Mucosa of descending colon (tissue), 3 donors: Measurements from ENCODE around the gene TOX2. TPM values are rescaled to one million over a fixed set of nuclear protein-coding genes. Genes with fewer than 3 reads are reported as not detected.
A peak's percentile ranks its signal among the peaks of the same experiment; 100 is the strongest.

Experiments used
- ATAC-seq: fragments of 200-7000 bp; cut with Tn5 transposase; one replicate; pipeline ENCODE4 v1.9.1; 2020; ENCODE audit warnings: mild to moderate bottlenecking, moderate library complexity
- DNase-seq, 3 donors: peaks; one replicate each; pipeline ENCODE4 v3.0.0-alpha.2; 2020
- H3K36me3 ChIP-seq: fragments of 200-600 bp; one replicate; pipeline ENCODE4 v1.8.0; 2021; ENCODE audit warnings: low read depth, mild to moderate bottlenecking
- H3K4me1 ChIP-seq: fragments of 200-600 bp; one replicate; pipeline ENCODE4 v1.8.0; 2021; ENCODE audit warnings: low read depth, mild to moderate bottlenecking
- H3K4me3 ChIP-seq: fragments of 200-600 bp; one replicate; pipeline ENCODE4 v1.8.0; 2021; ENCODE audit warnings: mild to moderate bottlenecking
- H3K9me3 ChIP-seq: fragments of 200-600 bp; one replicate; pipeline ENCODE4 v1.8.0; 2021; ENCODE audit warnings: mild to moderate bottlenecking
- intact Hi-C, 2 donors: fragments of 100-400 bp; cut with DNase I in 1 of 2; cut with micrococcal nuclease in 1 of 2; formaldehyde crosslinking; loops; one replicate each; pipeline versions ENCODE4 v1.11.0 to v1.11.1; 2022; cut with DNase I, micrococcal nuclease
- total RNA-seq, 3 donors: library from RNA; stranded (reverse); fragmentation: NEBNext Ultra II Directional in 2 of 3; extraction: Animal tissue kit (Norgen Biotek cat#: 25700) in 2 of 3; gene quantifications; one replicate each; pipeline versions ENCODE4 v1.2.1 to v1.2.4, GENCODE V29; 2021 to 2023
- TF ChIP-seq, protein P1 (sequence below): fragments of 200-600 bp; IDR thresholded peaks from one replicate; pipeline ENCODE4 v1.8.0; 2022; ENCODE audit warnings: antibody characterized with exemption, mild to moderate bottlenecking
- donor health status: DM: no; HTN: no; CAD: no; lungs with moderate emphysema.
- donor health status: DM: no; HTN: no; CAD: no.
- donor health status: DM: no; HTN: yes; CAD: no.

The TOX2 gene
- total RNA-seq, 3 donors from 2014 or later: 2.9 to 6.1 (median 5.5) TPM

DNA sequence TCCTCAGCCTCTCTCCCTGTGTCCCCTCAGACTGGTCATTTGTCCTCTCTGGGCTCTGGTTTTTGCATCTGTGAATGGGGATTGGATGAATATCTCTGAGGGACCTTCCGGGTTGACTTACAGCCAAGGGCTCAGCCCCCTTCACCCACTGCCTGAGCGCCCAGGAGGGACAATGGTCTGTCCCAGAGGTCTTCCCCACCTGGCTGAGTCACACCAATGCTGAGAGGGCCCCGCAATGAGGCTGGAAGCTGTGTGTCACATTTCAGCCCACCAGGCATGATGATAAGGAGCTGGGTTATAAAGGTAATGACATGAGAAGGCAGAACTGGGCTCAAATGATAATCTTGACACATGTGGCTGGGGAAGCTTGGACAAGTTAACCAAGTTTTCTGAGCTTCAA lies 70.5 kb downstream of the TOX2 start:
- ATAC-seq: peak; percentile 20
- TF ChIP-seq, protein P1, sequence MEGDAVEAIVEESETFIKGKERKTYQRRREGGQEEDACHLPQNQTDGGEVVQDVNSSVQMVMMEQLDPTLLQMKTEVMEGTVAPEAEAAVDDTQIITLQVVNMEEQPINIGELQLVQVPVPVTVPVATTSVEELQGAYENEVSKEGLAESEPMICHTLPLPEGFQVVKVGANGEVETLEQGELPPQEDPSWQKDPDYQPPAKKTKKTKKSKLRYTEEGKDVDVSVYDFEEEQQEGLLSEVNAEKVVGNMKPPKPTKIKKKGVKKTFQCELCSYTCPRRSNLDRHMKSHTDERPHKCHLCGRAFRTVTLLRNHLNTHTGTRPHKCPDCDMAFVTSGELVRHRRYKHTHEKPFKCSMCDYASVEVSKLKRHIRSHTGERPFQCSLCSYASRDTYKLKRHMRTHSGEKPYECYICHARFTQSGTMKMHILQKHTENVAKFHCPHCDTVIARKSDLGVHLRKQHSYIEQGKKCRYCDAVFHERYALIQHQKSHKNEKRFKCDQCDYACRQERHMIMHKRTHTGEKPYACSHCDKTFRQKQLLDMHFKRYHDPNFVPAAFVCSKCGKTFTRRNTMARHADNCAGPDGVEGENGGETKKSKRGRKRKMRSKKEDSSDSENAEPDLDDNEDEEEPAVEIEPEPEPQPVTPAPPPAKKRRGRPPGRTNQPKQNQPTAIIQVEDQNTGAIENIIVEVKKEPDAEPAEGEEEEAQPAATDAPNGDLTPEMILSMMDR: no peak

DNA sequence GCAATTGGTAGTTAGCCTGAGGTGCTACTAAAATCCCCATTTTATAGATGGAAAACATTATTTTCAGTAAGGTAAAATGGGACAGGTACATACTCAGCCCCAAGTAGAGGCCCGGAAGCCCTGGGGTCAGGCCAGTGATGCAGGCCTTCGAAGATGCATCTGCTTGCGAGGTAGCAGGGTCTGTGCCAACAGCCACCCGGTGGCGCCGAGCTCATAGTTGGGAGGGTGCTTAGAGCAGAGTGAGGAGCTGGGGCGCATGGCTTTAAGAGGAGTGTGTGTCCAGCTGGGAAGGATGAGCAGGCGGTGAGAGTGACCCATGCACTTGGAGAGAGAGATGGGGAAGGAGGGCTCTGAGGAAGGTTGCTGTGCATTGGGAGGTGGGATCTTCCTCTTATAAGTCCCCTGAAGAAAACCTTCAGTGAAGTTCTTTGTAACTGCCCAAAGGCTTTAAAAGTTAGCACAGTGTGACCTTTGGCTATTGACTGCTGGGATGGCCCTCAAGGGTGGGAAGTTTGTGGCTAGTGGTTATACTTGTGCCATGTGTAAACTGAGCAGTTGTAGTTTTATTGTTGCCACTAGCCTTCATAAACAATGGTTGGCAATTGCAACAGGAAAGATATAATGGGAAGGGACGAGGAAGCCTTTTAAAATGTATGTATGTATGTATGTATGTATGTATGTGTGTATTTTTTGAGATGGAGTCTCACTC lies 71.1 kb downstream of the TOX2 start:
- ATAC-seq (peak; percentile 73), DNase-seq (peak in 2 of 3 donors; percentile 52 to 58)
- Histone ChIP-seq H3K9me3 (no peaks in the 10 kb centered on the region), H3K4me1 (peaks cover 34% of the 10 kb centered on the region), H3K4me3 (no peak overlapping the region), H3K36me3 (no peaks in the 10 kb centered on the region)
- TF ChIP-seq, protein P1: no peak
- intact Hi-C loops: no loop called here

More for the DNA sequence above, 70.5 kb downstream of the TOX2 start:
- DNase-seq: peak in 1 of 3 donors; percentile 48
- no peaks in the 10 kb centered on the region for H3K36me3 ChIP-seq
- no peaks in the 10 kb centered on the region for H3K9me3 ChIP-seq
- H3K4me1 ChIP-seq: peaks cover 34% of the 10 kb centered on the region
- H3K4me3 ChIP-seq: no peak overlapping the region
- intact Hi-C loops: no loop called here

DNA sequence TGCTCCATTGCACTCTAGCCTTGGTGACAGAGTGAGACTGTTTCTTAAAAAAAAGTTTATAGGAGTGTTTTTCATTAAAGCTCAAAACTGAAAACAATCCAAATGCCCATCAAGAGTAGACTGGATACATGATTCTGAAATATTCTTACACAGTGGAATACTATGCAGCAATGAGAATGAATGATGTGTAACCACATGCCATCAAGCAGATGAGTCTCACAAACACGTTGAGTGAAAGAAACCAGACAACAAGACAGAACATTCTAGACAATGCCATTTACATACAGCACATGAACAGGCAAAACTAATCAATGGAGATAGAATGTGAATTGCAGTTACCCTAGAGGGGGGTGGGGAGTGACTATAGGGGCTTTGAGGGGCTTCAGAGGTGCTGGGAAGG lies 72.4 kb downstream of the TOX2 start:
- ATAC-seq (no peak), DNase-seq (no peak)
- H3K4me1 ChIP-seq: peaks cover 34% of the 10 kb centered on the region
- TF ChIP-seq, protein P1: no peak
- H3K36me3 ChIP-seq: no peaks in the 10 kb centered on the region
- intact Hi-C loops: no loop called here
- H3K4me3 ChIP-seq: no peak overlapping the region
- H3K9me3 ChIP-seq: no peaks in the 10 kb centered on the region

DNA sequence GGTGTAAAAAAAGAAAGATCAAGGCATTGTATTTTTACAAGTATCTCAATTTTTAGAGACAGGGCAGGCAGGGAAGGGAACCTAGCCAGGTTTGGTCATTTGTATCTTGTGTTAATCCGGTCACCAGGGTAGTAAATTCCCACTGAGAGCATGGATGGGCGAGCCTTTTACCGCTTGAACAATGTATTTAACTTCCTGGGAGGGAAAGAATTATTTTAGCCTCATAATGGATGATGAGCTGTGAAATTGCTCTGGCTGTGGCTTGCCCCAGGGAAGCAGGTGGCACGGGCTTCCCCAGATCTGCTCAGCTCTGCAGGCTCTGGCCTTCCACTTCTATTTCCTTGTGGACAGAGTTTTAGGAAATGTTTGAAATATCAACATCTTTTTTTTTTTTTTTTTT lies 72.9 kb downstream of the TOX2 start:
- ATAC-seq: peak; percentile 35
- no peak for DNase-seq

DNA sequence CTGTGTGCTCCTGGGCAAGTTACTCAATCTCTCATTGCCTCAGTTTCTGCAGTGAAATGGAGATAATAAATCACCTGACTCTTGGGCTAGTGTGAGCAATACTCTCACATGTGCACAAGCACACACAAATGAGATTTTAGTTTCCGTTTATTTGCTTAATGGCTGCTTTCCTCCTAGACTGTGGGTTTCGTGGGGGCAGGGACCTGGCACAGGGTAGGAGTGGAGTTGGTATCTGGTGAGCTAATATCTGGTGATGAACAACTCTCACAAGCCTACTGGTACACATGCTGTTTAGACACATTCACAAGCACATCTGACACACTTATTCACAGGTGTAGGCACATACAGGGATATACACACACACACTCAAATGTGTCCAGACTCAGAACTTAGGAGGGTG lies 73.8 kb downstream of the TOX2 start:
- Histone ChIP-seq H3K36me3 (no peaks in the 10 kb centered on the region), H3K9me3 (no peaks in the 10 kb centered on the region), H3K4me3 (no peak overlapping the region), H3K4me1 (peaks cover 32% of the 10 kb centered on the region)
- intact Hi-C loops: no loop called here
- TF ChIP-seq, protein P1: no peak
- no peak for DNase-seq
- ATAC-seq: no peak

More for the DNA sequence above, 72.9 kb downstream of the TOX2 start:
- Histone ChIP-seq H3K4me3 (no peak overlapping the region), H3K9me3 (no peaks in the 10 kb centered on the region), H3K36me3 (no peaks in the 10 kb centered on the region), H3K4me1 (peaks cover 34% of the 10 kb centered on the region)
- intact Hi-C loops: no loop called here
- TF ChIP-seq, protein P1: no peak
